Fibroblast of the aortic adventitia (primary cell): ENCODE results near the gene KLRF1. TPM values are rescaled to one million over a fixed set of nuclear protein-coding genes. Genes with fewer than 3 reads are reported as not detected.

Source experiments
- DNase-seq: peaks from one replicate; pipeline ENCODE4 v3.0.0-alpha.2; 2010; ENCODE audit warnings: low read depth
- H3K4me3 ChIP-seq: 2 replicates; pipeline ENCODE4 v1.5.1; 2011; ENCODE audit warnings: low read depth, mild to moderate bottlenecking, control low read depth, low read length, moderate library complexity
- CTCF ChIP-seq: IDR thresholded peaks from 2 replicates; pipeline ENCODE4 v1.5.1; 2011; ENCODE audit warnings: mild to moderate bottlenecking, low read length, control low read depth, inconsistent platforms; ENCODE audit not compliant: insufficient read depth
- total RNA-seq: library from RNA; depleted of rRNA; stranded (reverse); fragments of >200 nt; gene quantifications from 2 replicates; pipeline ENCODE4 v1.2.3, GENCODE V29; 2012; ENCODE audit warnings: low replicate concordance

The KLRF1 gene
- total RNA-seq = not detected in 2 replicates

GRCh38 chr12:9827209-9827888, at the start of gene KLRF1:
Gene KLRF1, plus strand, starts transcription at chr12:9827481. Its CDS starts 64 bp downstream, at chr12:9827545.
- no peak within 1 kb of the TSS for H3K4me3 ChIP-seq
- TF ChIP-seq CTCF = no peak
- no peak for DNase-seq

GRCh38 chr12:9779209-9779608, 48.1 kb upstream of the KLRF1 start:
- no peak for TF ChIP-seq CTCF
- DNase-seq = no peak

GRCh38 chr12:9781360-9781759, 45.9 kb upstream of the KLRF1 start:
- DNase-seq = no peak
- no peak overlapping the region for H3K4me3 ChIP-seq
- TF ChIP-seq CTCF = no peak

More at GRCh38 chr12:9779209-9779608, 48.1 kb upstream of the KLRF1 start:
- H3K4me3 ChIP-seq = no peak overlapping the region

- no peak for TF ChIP-seq CTCF
- no peak overlapping the region for H3K4me3 ChIP-seq
- no peak for DNase-seq
Observed at GRCh38 chr12:9782547-9783382, 44.5 kb upstream of the KLRF1 start.

- no peak overlapping the region for H3K4me3 ChIP-seq
- no peak for TF ChIP-seq CTCF
Observed at GRCh38 chr12:9784326-9784725, 43.0 kb upstream of the KLRF1 start.

GRCh38 chr12:9784816-9785215, 42.5 kb upstream of the KLRF1 start:
- TF ChIP-seq CTCF = no peak
- H3K4me3 ChIP-seq = no peak overlapping the region
- no peak for DNase-seq

More at GRCh38 chr12:9784326-9784725, 43.0 kb upstream of the KLRF1 start:
- no peak for DNase-seq
